VCaP (cell line): ENCODE measurements around the gene U2SURP.
A peak's percentile ranks its signal among the peaks of the same experiment; 100 is the strongest.

Experiments used
- H3K27ac ChIP-seq: fragments of 450-650 bp; 2 replicates; pipeline ENCODE4 v1.5.1; 2017
- TF ChIP-seq, protein P1 (sequence below): fragments of 450-650 bp; conservative IDR thresholded peaks from 2 replicates; pipeline ENCODE4 v1.5.1; 2017; ENCODE audit warnings: mild to moderate bottlenecking, moderate library complexity

U2SURP gene

DNA sequence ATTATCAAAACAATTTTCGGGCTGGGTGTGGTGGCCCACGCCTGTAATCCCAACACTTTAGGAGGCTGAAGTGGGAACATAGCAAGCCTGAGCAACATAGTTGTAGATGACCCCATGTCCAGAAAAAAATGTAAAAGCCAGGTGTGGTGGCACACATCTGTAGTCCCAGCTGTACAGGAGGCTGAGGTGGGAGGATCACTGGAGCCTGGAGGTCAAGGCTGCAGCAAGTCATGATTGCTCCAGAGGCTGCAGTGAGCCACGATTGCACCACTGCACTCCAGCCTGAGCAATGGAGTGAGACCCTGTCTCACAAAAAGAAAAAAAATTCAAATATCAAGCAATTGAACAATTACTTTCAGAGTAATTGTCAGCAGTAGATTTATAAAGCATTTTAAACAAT is 29.9 kb upstream of the U2SURP start:
- no peak overlapping the region for H3K27ac ChIP-seq
- TF ChIP-seq, protein P1, sequence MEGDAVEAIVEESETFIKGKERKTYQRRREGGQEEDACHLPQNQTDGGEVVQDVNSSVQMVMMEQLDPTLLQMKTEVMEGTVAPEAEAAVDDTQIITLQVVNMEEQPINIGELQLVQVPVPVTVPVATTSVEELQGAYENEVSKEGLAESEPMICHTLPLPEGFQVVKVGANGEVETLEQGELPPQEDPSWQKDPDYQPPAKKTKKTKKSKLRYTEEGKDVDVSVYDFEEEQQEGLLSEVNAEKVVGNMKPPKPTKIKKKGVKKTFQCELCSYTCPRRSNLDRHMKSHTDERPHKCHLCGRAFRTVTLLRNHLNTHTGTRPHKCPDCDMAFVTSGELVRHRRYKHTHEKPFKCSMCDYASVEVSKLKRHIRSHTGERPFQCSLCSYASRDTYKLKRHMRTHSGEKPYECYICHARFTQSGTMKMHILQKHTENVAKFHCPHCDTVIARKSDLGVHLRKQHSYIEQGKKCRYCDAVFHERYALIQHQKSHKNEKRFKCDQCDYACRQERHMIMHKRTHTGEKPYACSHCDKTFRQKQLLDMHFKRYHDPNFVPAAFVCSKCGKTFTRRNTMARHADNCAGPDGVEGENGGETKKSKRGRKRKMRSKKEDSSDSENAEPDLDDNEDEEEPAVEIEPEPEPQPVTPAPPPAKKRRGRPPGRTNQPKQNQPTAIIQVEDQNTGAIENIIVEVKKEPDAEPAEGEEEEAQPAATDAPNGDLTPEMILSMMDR, result no peak

DNA sequence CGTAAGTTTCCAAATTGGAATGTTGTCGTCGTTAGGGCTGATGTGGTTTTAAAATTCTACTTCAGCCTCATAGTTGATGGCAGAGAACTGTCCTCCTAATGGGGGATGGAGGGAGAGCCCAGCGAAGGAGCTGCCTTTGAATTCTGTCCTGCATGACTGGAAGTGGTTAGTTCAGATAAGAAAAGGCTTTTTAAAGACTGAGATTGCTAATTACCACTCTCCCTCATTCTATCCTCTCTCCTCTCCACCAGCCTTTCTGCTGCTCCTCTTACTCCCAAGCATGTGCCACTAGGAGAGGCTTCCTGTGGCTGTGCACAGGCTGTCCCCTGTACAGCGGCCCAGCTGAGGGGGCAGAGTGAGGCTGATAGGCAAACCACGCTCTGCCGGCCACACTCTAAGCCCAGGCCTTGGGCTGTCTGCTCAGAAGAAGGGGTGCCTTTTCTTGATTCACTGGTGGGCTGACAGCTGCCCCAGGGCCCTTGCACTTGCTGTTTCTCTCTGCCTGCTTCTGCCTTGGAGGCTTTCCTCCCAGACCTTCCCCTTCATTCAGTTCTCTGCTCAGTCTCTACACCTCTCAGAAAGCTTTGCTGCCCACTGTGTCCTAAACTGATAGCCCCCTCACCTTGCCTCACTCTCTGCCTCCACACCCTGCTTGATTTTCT is 29.1 kb upstream of the U2SURP start:
- TF ChIP-seq, protein P1, result no peak
- no peak overlapping the region for H3K27ac ChIP-seq

DNA sequence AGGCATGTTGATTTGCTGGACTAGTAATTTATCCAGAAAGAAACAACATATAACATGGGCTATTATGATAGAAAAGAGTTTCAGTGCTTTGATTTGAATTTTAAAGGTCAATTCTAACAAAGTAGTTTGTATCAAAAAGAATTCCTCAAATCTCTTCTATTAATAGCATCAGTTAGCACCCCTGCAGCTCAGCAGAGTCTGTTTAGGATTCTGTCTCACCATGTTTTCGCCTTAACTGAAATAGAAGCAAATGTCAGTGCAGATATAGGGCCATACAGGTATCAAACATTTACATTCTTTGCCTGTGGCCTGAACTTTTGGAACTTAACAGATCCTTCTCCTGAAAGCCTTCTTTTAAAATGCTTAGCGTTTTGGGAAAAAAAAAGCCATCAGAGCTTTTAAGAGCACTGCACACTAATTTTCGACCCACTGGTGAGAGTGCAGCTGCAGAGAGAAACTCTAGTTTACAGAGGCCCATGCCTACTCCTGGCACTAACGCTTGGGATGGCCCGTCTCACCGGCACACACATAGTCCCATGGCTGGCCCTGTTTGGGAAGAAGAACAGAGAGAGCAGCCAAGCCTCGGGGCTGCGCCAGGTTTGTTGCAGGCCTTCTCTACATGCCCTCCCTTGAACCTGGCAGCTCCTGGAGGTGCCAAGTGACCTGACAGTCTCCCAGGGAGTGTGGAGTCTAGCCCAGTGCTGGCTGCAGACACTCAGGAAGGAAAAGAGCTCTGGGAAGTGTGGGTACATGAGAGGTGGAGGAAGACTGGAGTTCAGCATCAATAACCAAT is 28.0 kb upstream of the U2SURP start:
- no peak overlapping the region for H3K27ac ChIP-seq

DNA sequence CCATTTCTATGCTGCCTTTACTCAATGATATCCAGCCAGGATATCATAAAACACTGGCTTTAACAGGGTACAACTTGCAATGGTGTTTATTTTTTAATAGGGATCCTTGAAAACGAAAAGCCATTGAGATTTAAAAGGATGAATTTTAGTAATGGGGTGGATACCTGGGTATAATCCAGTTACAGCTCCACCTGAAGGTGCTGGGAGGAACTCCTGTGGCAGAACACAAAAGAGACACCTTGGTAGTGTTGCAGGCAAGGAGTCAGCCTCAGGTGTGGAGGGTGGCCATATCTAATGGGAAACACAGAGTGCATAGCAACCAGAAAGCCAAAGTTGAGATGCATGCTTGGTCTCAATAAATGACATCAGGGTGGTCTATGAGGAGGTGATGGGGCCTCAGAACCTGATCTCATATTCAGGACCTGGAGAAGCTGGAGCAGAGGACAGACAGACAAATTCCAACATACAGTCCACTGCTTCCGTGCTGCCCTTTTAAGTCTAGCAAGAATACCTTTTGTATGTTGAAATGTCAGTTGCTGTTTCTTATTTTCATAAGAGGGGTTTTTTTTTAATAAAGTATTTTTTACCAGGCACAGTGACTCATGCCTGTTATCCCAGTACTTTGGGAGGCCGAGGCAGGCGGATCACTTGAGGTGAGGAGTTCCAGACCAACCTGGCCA is 25.9 kb upstream of the U2SURP start:
- no peak overlapping the region for H3K27ac ChIP-seq
- TF ChIP-seq, protein P1, result peak; percentile 26; the same call in 1 of the 2 replicates

More for the DNA sequence above, 28.0 kb upstream of the U2SURP start:
- TF ChIP-seq, protein P1, result no peak

DNA sequence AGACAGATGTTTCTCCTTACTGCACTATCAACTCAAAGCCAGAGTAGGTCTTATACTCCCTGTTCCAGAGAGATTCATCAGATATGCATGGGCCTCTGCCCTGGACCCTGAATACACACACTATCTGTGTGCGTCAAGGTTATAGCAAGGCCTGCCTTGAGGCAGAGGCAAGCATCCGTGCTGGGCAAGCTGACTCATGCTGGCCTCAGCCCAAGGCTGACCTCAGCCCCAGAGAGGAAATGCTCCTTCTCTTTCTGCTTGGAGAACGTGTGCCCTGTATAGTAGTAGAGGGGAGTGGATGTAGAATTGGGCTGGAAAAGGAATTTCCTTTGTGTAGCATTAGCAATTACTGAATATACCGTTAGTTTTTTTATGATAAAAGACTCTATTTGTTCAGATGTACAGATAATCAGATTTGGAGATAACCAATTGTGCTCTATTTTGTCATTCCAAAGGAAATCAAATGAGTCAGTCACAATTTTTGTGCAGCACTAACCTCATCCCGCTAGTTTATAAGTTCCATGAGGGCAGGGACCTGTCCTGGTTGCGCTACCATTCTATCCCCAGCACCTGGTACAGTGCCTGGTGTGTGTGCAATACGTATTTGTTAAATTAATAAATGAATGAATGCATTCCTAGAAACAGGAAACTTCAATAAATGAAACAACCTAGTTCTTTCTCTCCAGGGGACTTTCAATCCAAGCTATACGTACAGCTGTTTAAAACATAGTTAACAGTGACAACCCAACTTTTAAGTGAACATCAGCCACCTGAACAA is 24.6 kb upstream of the U2SURP start:
- H3K27ac ChIP-seq, result no peak overlapping the region
- TF ChIP-seq, protein P1, result no peak

DNA sequence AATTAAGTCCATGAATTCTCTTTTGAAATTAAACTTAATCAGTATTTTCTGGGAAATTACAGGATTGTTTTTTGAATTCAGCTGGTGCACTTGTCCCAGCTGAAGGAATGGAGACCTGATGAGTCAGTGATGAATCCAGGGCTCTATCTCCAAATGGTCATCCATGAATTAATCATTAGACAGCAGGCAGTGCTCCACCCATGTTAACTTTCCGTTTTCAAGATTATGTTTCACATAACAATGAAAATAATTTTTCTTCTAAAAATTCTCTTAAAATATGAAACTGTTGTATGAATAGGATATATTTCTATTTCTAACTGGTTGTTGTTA is 24.0 kb upstream of the U2SURP start:
- TF ChIP-seq, protein P1, result no peak
- no peak overlapping the region for H3K27ac ChIP-seq

DNA sequence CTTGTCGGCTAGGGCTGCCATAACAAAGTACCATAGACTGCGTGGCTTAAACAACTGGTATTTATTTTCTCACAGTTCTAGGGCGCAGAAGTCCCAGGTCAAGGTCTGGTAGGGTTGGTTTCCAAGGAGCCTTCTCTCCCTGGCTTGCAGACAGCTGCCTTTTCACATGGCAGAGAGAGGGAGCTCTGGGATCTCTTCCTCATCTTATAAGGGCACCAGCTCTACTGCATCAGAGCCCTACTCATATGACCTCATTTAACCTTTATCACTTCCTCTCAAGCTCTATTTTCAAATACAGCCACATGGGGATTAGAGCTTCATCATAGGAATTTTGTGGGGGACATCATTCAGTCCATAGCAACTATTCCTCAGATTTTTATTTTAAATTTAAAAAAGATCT is 20.3 kb upstream of the U2SURP start:
- TF ChIP-seq, protein P1, result no peak
- H3K27ac ChIP-seq, result no peak overlapping the region
